ENCODE results near the gene HINT3.
"Not testable (repeated sequence)": the region's sequence is repeated elsewhere in the genome, so short reads cannot be mapped to it uniquely, and the experiment has no call there.

Gene HINT3

GRCh38 chr6:125963817-125964216, 7.2 kb downstream of the HINT3 start:
- DNase-seq: no peak

- no peak for DNase-seq
Measured at GRCh38 chr6:125966569-125966968, 10.0 kb downstream of the HINT3 start.

- DNase-seq: no peak
Measured at GRCh38 chr6:125968493-125968892, 11.9 kb downstream of the HINT3 start.

- DNase-seq: no peak
Measured at GRCh38 chr6:125970760-125971159, 14.2 kb downstream of the HINT3 start.

- DNase-seq: not testable (repeated sequence)
Measured at GRCh38 chr6:125972478-125972877, 15.9 kb downstream of the HINT3 start.

GRCh38 chr6:125974214-125974866, 17.8 kb downstream of the HINT3 start:
- DNase-seq: peak; percentile 40 to 48

- no peak for DNase-seq
Measured at GRCh38 chr6:125979101-125979500, 22.5 kb downstream of the HINT3 start.

GRCh38 chr6:125981571-125982185, 25.1 kb downstream of the HINT3 start:
- no peak for DNase-seq

GRCh38 chr6:125983246-125983945, 26.8 kb downstream of the HINT3 start:
- no peak for DNase-seq

- no peak for DNase-seq
Measured at GRCh38 chr6:125984311-125984710, 27.7 kb downstream of the HINT3 start.

- no peak for DNase-seq
Measured at GRCh38 chr6:125985522-125985921, 29.0 kb downstream of the HINT3 start.

GRCh38 chr6:125985979-125986300, 29.4 kb downstream of the HINT3 start:
- DNase-seq: no peak

- peak; percentile 80 to 88 for DNase-seq
Measured at GRCh38 chr6:125986301-125987025, 29.9 kb downstream of the HINT3 start, which contains the start of gene TRMT11. Gene TRMT11 (plus strand): TSS chr6:125986540. CDS start chr6:125986551, 11 bp downstream.

GRCh38 chr6:125987026-125987617, 30.6 kb downstream of the HINT3 start:
- DNase-seq: peak in 1 of 2 experiments; percentile 57

GRCh38 chr6:125988280-125988679, 31.7 kb downstream of the HINT3 start:
- DNase-seq: no peak

GRCh38 chr6:125989631-125990030, 33.1 kb downstream of the HINT3 start:
- DNase-seq: no peak

GRCh38 chr6:125991653-125992052, 35.1 kb downstream of the HINT3 start:
- DNase-seq: no peak

- no peak for DNase-seq
Measured at GRCh38 chr6:125994670-125995488, 38.3 kb downstream of the HINT3 start.

GRCh38 chr6:125995972-125996580, 39.5 kb downstream of the HINT3 start:
- DNase-seq: peak in 1 of 2 experiments; percentile 63

- DNase-seq: no peak
Measured at GRCh38 chr6:126002755-126003679, 46.4 kb downstream of the HINT3 start.

- no peak for DNase-seq
Measured at GRCh38 chr6:126007800-126008199, 51.2 kb downstream of the HINT3 start.
